ENCODE results near the gene KAT8. TPM values are rescaled to one million over a fixed set of nuclear protein-coding genes. Genes with fewer than 3 reads are reported as not detected.

KAT8 gene
- total and polyA plus RNA-seq, 2 of the 13 experiments (the other 11 are each of a cell fraction or from before 2014, with no cell fraction given), result 79.0 to 84.2 TPM

DNA sequence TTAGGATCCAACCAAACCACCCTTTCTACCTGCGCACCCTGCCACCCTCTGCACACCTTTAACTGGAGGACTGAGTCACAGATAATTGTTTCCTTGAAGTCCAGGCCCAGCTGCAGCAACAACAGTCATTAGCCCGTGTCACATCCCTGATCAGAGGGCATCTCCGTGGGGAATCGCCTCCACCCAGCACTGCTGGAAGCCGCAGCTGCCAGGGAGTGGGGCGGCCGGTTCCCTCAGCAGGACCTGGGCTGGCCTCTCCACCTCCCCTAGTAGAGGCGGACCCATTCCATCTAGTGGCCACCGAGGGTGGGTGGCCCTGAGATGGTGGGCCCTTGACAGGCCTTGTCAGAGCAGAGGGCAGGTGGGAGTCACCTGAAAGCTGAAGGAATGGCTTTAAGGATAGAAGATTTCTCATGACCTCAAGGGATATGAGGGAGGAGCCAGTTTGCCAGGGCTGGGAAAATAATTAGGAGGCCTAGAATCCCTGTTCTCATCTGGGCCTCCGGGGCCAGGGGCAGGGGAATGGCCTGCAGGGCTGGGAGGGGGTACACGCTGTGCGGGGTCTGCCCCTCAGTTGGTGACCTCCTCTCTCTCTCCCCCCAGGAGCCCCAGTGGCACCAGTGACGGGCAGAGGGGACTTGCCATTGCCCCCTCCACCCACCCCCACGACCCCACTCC, 35.0 kb upstream of the KAT8 start (continued):
- TF ChIP-seq TBX2 (CRISPR knock-in tag; IDR thresholded peaks at IDR 0.05; ENCODE audit: borderline replicate concordance), result 0 out of 2 replicates have a peak, but pooled peaks have one; percentile 32
- TF ChIP-seq SCMH1 (CRISPR knock-in tag; IDR thresholded peaks at IDR 0.05; ENCODE audit: borderline replicate concordance), result no peak
- no peak for TF ChIP-seq U2AF2 (IDR thresholded peaks at IDR 0.05; ENCODE audit: low read depth, low read length)
- no peak for TF ChIP-seq NRL (CRISPR knock-in tag; IDR thresholded peaks at IDR 0.05; ENCODE audit: borderline replicate concordance)
- TF ChIP-seq POLR2G (IDR thresholded peaks at IDR 0.05; ENCODE audit: low read depth, low read length), result peak; percentile 43
- 0 out of 2 replicates have a peak, but pooled peaks have one; percentile 59 for TF ChIP-seq SSRP1 (CRISPR knock-in tag; IDR thresholded peaks at IDR 0.05)
- no peak for TF ChIP-seq ZNF362 (CRISPR knock-in tag; IDR thresholded peaks at IDR 0.05; ENCODE audit: borderline replicate concordance)
- peak; percentile 86 for TF ChIP-seq ZC3H13 (CRISPR knock-in tag; IDR thresholded peaks at IDR 0.05)
- TF ChIP-seq, protein P1, sequence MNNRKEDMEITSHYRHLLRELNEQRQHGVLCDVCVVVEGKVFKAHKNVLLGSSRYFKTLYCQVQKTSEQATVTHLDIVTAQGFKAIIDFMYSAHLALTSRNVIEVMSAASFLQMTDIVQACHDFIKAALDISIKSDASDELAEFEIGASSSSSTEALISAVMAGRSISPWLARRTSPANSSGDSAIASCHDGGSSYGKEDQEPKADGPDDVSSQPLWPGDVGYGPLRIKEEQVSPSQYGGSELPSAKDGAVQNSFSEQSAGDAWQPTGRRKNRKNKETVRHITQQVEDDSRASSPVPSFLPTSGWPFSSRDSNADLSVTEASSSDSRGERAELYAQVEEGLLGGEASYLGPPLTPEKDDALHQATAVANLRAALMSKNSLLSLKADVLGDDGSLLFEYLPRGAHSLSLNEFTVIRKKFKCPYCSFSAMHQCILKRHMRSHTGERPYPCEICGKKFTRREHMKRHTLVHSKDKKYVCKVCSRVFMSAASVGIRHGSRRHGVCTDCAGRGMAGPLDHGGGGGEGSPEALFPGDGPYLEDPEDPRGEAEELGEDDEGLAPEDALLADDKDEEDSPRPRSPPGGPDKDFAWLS (CRISPR knock-in tag; IDR thresholded peaks at IDR 0.05; ENCODE audit: borderline replicate concordance), result no peak
- TF ChIP-seq ZNF784 (CRISPR knock-in tag; IDR thresholded peaks at IDR 0.05; ENCODE audit: borderline replicate concordance), result no peak
- TF ChIP-seq ZFP90 (CRISPR knock-in tag; IDR thresholded peaks at IDR 0.05; ENCODE audit: borderline replicate concordance), result no peak
- peak; percentile 65 for TF ChIP-seq AGO2 (optimal IDR thresholded peaks at IDR 0.05; ENCODE audit: low read depth, low read length)

Measured in HepG2 (cell line).